GM12878 (cell line): ENCODE results near the gene KCNMB2. TPM values are rescaled to one million over a fixed set of nuclear protein-coding genes. Genes with fewer than 3 reads are reported as not detected.

Experiments
- ATAC-seq: fragments of 200-7000 bp; cut with Tn5 transposase; 3 replicates; pipeline ENCODE4 v1.9.1; 2020; ENCODE audit warnings: mild to moderate bottlenecking, moderate library complexity
- BruUV-seq: library from RNA; stranded (reverse); fragments of 400-500 nt; replicated peaks from 2 replicates; lab custom pipeline; 2021; lab: Mats Ljungman, UMichigan
- CTCF ChIA-PET: fragments of 300-600 bp; sonication (Branson Sonifier 250); formaldehyde crosslinking; extraction: SDS; loops from one replicate; lab custom pipeline; 2021; ENCODE audit warnings: inconsistent platforms; lab: Yijun Ruan, JAX
- POLR2A ChIA-PET: fragments of 350-600 bp; formaldehyde crosslinking; extraction: SDS; loops from one replicate; lab custom pipeline; 2021; ENCODE audit warnings: inconsistent platforms; lab: Charles Lee
- RAD21 ChIA-PET: fragments of 300-600 bp; sonication (Branson Sonifier 250); formaldehyde crosslinking; loops from one replicate; lab custom pipeline; 2023; ENCODE audit warnings: antibody characterized with exemption; ENCODE audit not compliant: unreplicated experiment; lab: Charles Lee
- SMC1A ChIA-PET: fragments of 300-600 bp; sonication (Branson Sonifier 250); formaldehyde crosslinking; loops from one replicate; lab custom pipeline; 2023; ENCODE audit not compliant: unreplicated experiment, uncharacterized antibody; lab: Charles Lee
- DNase-seq: peaks from one replicate; pipeline ENCODE4 v3.0.0-alpha.2; 2011; ENCODE audit warnings: low read depth, low spot score
- FAIRE-seq: peaks from 3 replicates; lab custom pipeline; 2011; peaks lifted over from hg19 to GRCh38; lab: Jason Lieb, UNC
- H2AFZ ChIP-seq: 2 replicates; pipeline ENCODE4 v1.6.0; 2011; ENCODE audit warnings: low read depth, low read length, control low read depth; ENCODE audit not compliant: control insufficient read depth
- H3K27ac ChIP-seq: 2 replicates; pipeline ENCODE4 v1.5.1; 2011; ENCODE audit warnings: control low read depth; ENCODE audit not compliant: control insufficient read depth, insufficient read depth
- H3K27me3 ChIP-seq, 2 experiments: replicated peaks in 1 of 2; 2 replicates each; pipeline versions ENCODE4 v1.6.0 to v1.6.1; 2011; ENCODE audit warnings: low read length in 1 of 2; ENCODE audit not compliant: control insufficient read depth in 2 of 2, insufficient read depth in 2 of 2
- H3K36me3 ChIP-seq, 2 experiments: 2 replicates each; pipeline ENCODE4 v1.5.1; 2011; ENCODE audit warnings: low read length in 1 of 2; ENCODE audit not compliant: control insufficient read depth in 2 of 2, insufficient read depth in 2 of 2
- H3K4me1 ChIP-seq: 2 replicates; pipeline ENCODE4 v1.6.1; 2011; ENCODE audit warnings: mild to moderate bottlenecking, low read length, moderate library complexity, mixed read lengths; ENCODE audit not compliant: control insufficient read depth, insufficient read depth
- H3K4me2 ChIP-seq: 2 replicates; pipeline ENCODE4 v1.6.0; 2011; ENCODE audit warnings: control low read depth; ENCODE audit not compliant: control insufficient read depth, insufficient read depth
- H3K4me3 ChIP-seq: fragments of 200-600 bp; sonication (generic); 2 replicates; pipeline ENCODE4 v1.5.1; 2016
- H3K79me2 ChIP-seq: 2 replicates; pipeline ENCODE4 v1.6.0; 2011; ENCODE audit warnings: low read length; ENCODE audit not compliant: control insufficient read depth, insufficient read depth
- H3K9ac ChIP-seq: 2 replicates; pipeline ENCODE4 v1.8.0; 2011; ENCODE audit warnings: low read length, control low read depth, mixed read lengths; ENCODE audit not compliant: control insufficient read depth, insufficient read depth
- H3K9me3 ChIP-seq: replicated peaks from 3 replicates; pipeline ENCODE4 v1.5.1; 2011; ENCODE audit warnings: mild to moderate bottlenecking, low read length; ENCODE audit not compliant: control insufficient read depth, insufficient read depth
- H4K20me1 ChIP-seq: 2 replicates; pipeline ENCODE4 v1.6.0; 2011; ENCODE audit not compliant: control insufficient read depth, insufficient read depth
- BCL11A ChIP-seq: IDR thresholded peaks from 2 replicates; pipeline ENCODE4 v1.6.1; 2011; ENCODE audit warnings: low read depth, low read length
- BCLAF1 ChIP-seq: fragments of 450-650 bp; IDR thresholded peaks from 2 replicates; pipeline ENCODE4 v1.6.1; 2017; ENCODE audit warnings: antibody characterized with exemption, mild to moderate bottlenecking, moderate library complexity
- DPF2 ChIP-seq: fragments of 450-650 bp; IDR thresholded peaks from 2 replicates; pipeline ENCODE4 v1.6.1; 2017; ENCODE audit warnings: mild to moderate bottlenecking
- EZH2 ChIP-seq: IDR thresholded peaks from 2 replicates; pipeline ENCODE4 v1.6.1; 2012; ENCODE audit warnings: low read depth, mild to moderate bottlenecking, control low read depth, inconsistent platforms, low read length, borderline replicate concordance; ENCODE audit not compliant: control insufficient read depth
- FOXK2 ChIP-seq: fragments of 450-650 bp; IDR thresholded peaks from 2 replicates; pipeline ENCODE4 v1.6.1; 2017; ENCODE audit warnings: mild to moderate bottlenecking, moderate library complexity
- HSF1 ChIP-seq: fragments of 150-350 bp; IDR thresholded peaks from 2 replicates; pipeline ENCODE4 v1.6.1; 2014; ENCODE audit warnings: mild to moderate bottlenecking, low read depth, low read length
- LARP7 ChIP-seq: fragments of 450-650 bp; IDR thresholded peaks from 2 replicates; pipeline ENCODE4 v1.6.1; 2017; ENCODE audit warnings: mild to moderate bottlenecking
- MEF2A ChIP-seq: IDR thresholded peaks from 2 replicates; pipeline ENCODE4 v1.6.1; 2011; ENCODE audit warnings: low read depth, mild to moderate bottlenecking, low read length, moderate library complexity; ENCODE audit not compliant: insufficient read depth
- MEF2B ChIP-seq: fragments of 450-650 bp; IDR thresholded peaks from 2 replicates; pipeline ENCODE4 v1.6.1; 2018; ENCODE audit warnings: mild to moderate bottlenecking, moderate library complexity; ENCODE audit not compliant: partially characterized antibody, poor library complexity, severe bottlenecking
- MXI1 ChIP-seq: fragments of 150-350 bp; IDR thresholded peaks from 2 replicates; pipeline ENCODE4 v1.6.1; 2011; ENCODE audit warnings: low read depth, mild to moderate bottlenecking, inconsistent platforms, low read length, improper control_type of control experiment
- NR2C1 ChIP-seq: fragments of 450-650 bp; IDR thresholded peaks from 2 replicates; pipeline ENCODE4 v1.6.1; 2017; ENCODE audit warnings: antibody characterized with exemption, mild to moderate bottlenecking, moderate library complexity
- RCOR1 ChIP-seq: conservative IDR thresholded peaks from 2 replicates; pipeline ENCODE4 v1.6.1; 2012; ENCODE audit warnings: low read depth, low read length, improper control_type of control experiment
- RELA ChIP-seq: fragments of 450-650 bp; IDR thresholded peaks from 2 replicates; pipeline ENCODE4 v1.8.0; 2014; ENCODE audit warnings: borderline replicate concordance; ENCODE audit not compliant: partially characterized antibody
- TCF3 ChIP-seq: IDR thresholded peaks from 2 replicates; pipeline ENCODE4 v1.6.1; 2012; ENCODE audit warnings: low read depth, mild to moderate bottlenecking, low read length, borderline replicate concordance; ENCODE audit not compliant: insufficient read depth
- USF1 ChIP-seq: IDR thresholded peaks from 2 replicates; pipeline ENCODE4 v1.6.1; 2011; ENCODE audit warnings: borderline replicate concordance, low read depth, mild to moderate bottlenecking, moderate library complexity, mixed read lengths, low read length; ENCODE audit not compliant: insufficient read depth; ENCODE audit errors: extremely low read length
- ZNF622 ChIP-seq: fragments of 450-650 bp; IDR thresholded peaks from 2 replicates; pipeline ENCODE4 v1.6.1; 2017; ENCODE audit warnings: mild to moderate bottlenecking, inconsistent platforms
- WGBS: methylation state at CpG from one replicate; pipeline ENCODE4 v1.1.6; 2016; ENCODE audit warnings: low lambda C conversion rate; ENCODE audit not compliant: insufficient replicate concordance, insufficient coverage; ENCODE audit errors: missing lambda C conversion rate; 5-methylcytosine and 5-hydroxymethylcytosine counted together
- in situ Hi-C: fragments of 300-500 bp; cut with MboI; formaldehyde crosslinking; loops from 9 replicates; pipeline ENCODE4 v1.14.3; 2018; ENCODE audit warnings: mixed read lengths
- intact Hi-C: fragments of 100-400 bp; cut with micrococcal nuclease; formaldehyde crosslinking; loops from one replicate; pipeline ENCODE4 v1.14.2; 2022; ENCODE audit not compliant: unreplicated experiment
- polyA plus RNA-seq, 11 experiments: library from polyadenylated mRNA; depleted of rRNA in 4 of 11; unstranded in 6 of 11; stranded (reverse) in 5 of 11; fragments of >200 nt; fragmentation: Nextera tagmentation in 4 of 11; fragmentation: Illumina TruSeq in 1 of 11; extraction: Ambion mirVana in 4 of 11; extraction: Trizol in 1 of 11; gene quantifications; 1 replicate in 1 of 11; 2 replicates in 10 of 11; pipeline versions ENCODE4 v1.2.1 to v1.2.3, GENCODE V29; 2011 to 2016; ENCODE audit warnings: inconsistent platforms in 2 of 11, missing spikeins in 2 of 11, low read depth in 1 of 11
- total RNA-seq, 4 experiments: library from RNA; depleted of rRNA in 3 of 4; stranded (reverse); fragments of >200 nt in 3 of 4; fragmentation: Illumina TruSeq in 1 of 4; extraction: Trizol in 1 of 4; gene quantifications; 2 replicates each; pipeline versions ENCODE4 v1.2.1 to v1.2.3, GENCODE V29; 2013 to 2021
- TF ChIP-seq, protein P1 (sequence below): IDR thresholded peaks from 2 replicates; pipeline ENCODE4 v1.6.1; 2011; ENCODE audit warnings: mild to moderate bottlenecking, low read depth, low read length, moderate library complexity; ENCODE audit not compliant: insufficient replicate concordance

The KCNMB2 gene
- total and polyA plus RNA-seq, 10 of the 15 experiments (the other 5 are each of a cell fraction or from before 2014, with no cell fraction given), result 0.22 to 18.8 (median 11.0) TPM

DNA sequence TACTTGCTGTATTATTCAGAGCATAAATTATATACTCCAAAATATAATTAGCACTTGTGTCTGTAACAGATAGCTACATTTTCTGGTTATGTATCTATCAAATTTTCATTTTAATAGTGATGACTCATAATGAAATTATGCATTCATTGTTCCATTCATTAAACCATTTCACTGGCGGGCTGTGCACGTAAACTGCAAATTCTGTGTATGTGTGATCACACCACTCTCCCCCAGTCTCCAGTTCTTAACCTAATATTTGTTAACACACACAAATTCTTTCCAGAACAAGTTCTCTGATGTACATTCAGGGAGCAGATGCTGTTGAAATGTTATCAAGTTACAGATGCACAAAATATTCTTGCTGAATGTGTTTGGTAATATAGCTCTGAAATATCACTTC lies 3.8 kb upstream of the KCNMB2 start:
- H3K27me3 ChIP-seq, result no peaks in the 10 kb centered on the region
- no peak for FAIRE-seq
- TF ChIP-seq MXI1, result no peak
- peak; percentile 31 for TF ChIP-seq MEF2B
- TF ChIP-seq DPF2, result peak; percentile 93
- TF ChIP-seq RELA, result no peak
- TF ChIP-seq ZNF622, result no peak
- no peak for TF ChIP-seq FOXK2
- TF ChIP-seq, protein P1, sequence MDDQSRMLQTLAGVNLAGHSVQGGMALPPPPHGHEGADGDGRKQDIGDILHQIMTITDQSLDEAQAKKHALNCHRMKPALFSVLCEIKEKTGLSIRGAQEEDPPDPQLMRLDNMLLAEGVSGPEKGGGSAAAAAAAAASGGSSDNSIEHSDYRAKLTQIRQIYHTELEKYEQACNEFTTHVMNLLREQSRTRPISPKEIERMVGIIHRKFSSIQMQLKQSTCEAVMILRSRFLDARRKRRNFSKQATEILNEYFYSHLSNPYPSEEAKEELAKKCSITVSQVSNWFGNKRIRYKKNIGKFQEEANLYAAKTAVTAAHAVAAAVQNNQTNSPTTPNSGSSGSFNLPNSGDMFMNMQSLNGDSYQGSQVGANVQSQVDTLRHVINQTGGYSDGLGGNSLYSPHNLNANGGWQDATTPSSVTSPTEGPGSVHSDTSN, result no peak
- TF ChIP-seq USF1, result no peak
- peak; percentile 68; the same call in 1 of the 2 replicates for TF ChIP-seq BCL11A
- no peak for TF ChIP-seq RCOR1
- no peak for TF ChIP-seq LARP7
- 0 out of 2 replicates have a peak, but pooled peaks have one; percentile 21 for TF ChIP-seq HSF1
- TF ChIP-seq NR2C1, result no peak
- no peak for TF ChIP-seq TCF3
- TF ChIP-seq BCLAF1, result no peak
- no peak for TF ChIP-seq EZH2
- 0 out of 2 replicates have a peak, but pooled peaks have one; percentile 25 for TF ChIP-seq MEF2A

More for the DNA sequence above, 3.8 kb upstream of the KCNMB2 start:
- Histone ChIP-seq H2AFZ (peak overlapping the region; percentile 60; the same call in 1 of the 2 replicates), H3K36me3 (no peaks in the 10 kb centered on the region), H4K20me1 (no peaks in the 10 kb centered on the region), H3K27ac (no peak overlapping the region), H3K79me2 (peaks cover 19% of the 10 kb centered on the region), H3K4me2 (peak overlapping the region; percentile 13; the same call in 1 of the 2 replicates), H3K9ac (no peak overlapping the region), H3K4me1 (peaks cover 18% of the 10 kb centered on the region), H3K4me3 (no peak overlapping the region), H3K9me3 (no peaks in the 10 kb centered on the region)
- in situ Hi-C loops (no loop called here), intact Hi-C loops (loop anchor here (5.0 kb wide), 1 partner anchor 785 kb away; no protein-coding TSS in a partner anchor)
- peak; percentile 78 for ATAC-seq
- no TSS peak for BruUV-seq
- SMC1A ChIA-PET, result interaction anchor here (0.7 to 2.7 kb wide), 11 partner anchors 10 to 147 kb away, joined by 3 to 18 read pairs (median 4); no protein-coding TSS in a partner anchor
- RAD21 ChIA-PET, result interaction anchor here (0.8 to 2.0 kb wide), 4 partner anchors 9 to 99 kb away, joined by 3 to 12 read pairs (median 4); no protein-coding TSS in a partner anchor
- DNase-seq, result no peak
- CTCF ChIA-PET, result interaction anchor here (0.8 to 1.4 kb wide), 3 partner anchors 10 to 76 kb away, joined by 3 to 5 read pairs (median 3); no protein-coding TSS in a partner anchor
- POLR2A ChIA-PET, result interaction anchor here (1.8 kb wide), 1 partner anchor 10 kb away, joined by 7 read pairs; no protein-coding TSS in a partner anchor
- 40% methylated on average over 2 of the region's 2 CpGs for WGBS
